ENCODE measurements around the gene IMMP2L.

Gene IMMP2L

DNA sequence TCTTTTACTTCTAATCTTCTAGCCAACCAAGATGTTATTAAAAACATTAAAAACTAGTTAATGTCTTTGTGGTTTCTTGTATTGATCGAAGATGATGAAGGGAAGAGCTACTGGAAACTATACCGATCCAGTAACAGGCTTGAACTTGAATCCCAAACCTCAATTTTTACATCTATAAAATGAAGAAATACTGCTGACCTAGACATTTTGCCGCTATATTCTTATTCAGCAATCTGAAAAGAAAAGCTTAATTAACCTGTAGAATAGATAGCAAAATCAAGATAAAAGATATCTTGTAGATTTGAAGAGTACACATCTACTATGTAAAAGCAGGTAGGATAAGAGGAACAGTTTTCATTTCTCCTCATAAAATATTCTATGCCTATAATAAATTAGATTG lies 797.4 kb downstream of the IMMP2L start:
- TF ChIP-seq, protein P1, sequence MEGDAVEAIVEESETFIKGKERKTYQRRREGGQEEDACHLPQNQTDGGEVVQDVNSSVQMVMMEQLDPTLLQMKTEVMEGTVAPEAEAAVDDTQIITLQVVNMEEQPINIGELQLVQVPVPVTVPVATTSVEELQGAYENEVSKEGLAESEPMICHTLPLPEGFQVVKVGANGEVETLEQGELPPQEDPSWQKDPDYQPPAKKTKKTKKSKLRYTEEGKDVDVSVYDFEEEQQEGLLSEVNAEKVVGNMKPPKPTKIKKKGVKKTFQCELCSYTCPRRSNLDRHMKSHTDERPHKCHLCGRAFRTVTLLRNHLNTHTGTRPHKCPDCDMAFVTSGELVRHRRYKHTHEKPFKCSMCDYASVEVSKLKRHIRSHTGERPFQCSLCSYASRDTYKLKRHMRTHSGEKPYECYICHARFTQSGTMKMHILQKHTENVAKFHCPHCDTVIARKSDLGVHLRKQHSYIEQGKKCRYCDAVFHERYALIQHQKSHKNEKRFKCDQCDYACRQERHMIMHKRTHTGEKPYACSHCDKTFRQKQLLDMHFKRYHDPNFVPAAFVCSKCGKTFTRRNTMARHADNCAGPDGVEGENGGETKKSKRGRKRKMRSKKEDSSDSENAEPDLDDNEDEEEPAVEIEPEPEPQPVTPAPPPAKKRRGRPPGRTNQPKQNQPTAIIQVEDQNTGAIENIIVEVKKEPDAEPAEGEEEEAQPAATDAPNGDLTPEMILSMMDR (IDR thresholded peaks at IDR 0.05; ENCODE audit: low read depth, low read length): no peak
- no peak for DNase-seq (ENCODE audit: extremely low read depth, low read depth)

DNA sequence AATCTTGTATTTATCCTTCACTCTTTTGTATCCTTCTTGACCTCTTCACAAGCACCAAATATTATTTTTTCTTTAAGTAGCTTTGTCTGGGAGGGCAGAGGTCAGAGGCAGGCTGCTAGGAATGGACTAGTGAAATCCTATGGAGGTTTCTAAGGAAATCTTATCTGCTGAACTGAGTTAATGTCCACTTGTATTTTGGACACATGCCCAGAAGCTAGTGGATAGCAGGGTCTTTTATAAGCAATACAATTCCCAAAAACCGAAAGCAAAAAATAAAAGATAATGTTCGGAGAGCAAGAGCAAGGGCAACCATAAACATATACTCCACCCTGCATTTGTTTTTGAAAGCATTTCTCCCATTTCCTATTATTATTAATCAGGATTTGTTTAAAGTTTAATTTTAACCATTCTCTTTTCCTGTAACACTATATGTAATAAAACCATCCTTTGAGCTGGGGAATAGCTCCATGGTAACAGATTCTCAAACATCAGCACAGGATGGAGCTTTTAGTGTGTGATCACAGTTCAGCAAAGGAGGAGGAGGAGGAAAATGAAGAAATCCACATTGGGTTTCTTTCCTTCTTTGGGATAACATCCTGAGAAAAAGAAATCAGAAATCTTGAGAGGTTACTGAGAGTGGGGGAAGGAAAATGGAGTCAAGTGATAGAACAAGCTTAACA lies 799.6 kb downstream of the IMMP2L start:
- TF ChIP-seq, protein P1 (IDR thresholded peaks at IDR 0.05; ENCODE audit: low read depth, low read length): no peak
- no peak for DNase-seq (ENCODE audit: extremely low read depth, low read depth)

DNA sequence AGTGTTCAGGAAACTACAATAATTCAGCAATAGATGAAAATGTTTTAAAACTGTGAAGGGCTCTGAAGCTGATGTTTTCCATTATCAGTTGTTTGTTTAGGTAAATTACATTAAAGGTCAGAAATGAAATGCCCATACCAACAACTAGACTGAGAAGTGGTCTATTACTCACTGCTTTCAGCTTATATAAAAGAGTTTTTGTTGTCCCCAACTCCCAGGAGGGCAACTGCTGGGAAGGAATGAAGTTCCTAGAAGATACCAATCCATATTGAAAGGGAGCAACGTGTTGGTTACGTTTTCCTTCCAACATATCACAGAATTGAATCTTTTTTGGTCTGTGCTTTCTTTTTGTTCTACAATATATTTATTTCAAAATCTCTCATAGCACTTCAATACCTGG lies 802.0 kb downstream of the IMMP2L start:
- DNase-seq (ENCODE audit: extremely low read depth, low read depth): no peak
- TF ChIP-seq, protein P1 (IDR thresholded peaks at IDR 0.05; ENCODE audit: low read depth, low read length): no peak

DNA sequence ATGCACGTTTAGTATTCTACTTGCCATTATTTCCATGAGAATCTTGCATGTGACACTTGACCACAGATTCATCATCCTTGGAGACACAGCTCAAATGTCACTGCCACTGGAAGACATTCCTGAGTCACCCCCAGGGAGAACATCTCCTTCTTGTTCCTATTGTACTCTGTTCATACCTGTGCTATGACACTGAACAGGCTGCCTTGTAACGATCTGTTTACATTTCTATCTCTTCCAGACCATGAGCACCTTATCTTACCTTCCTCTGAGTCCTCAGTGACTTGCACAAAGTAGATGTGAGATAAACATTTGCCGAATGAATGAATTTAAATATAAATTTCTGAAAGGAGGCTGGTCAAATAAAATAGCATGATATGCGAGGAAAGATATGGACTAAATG lies 803.2 kb downstream of the IMMP2L start:
- TF ChIP-seq, protein P1 (IDR thresholded peaks at IDR 0.05; ENCODE audit: low read depth, low read length): no peak
- DNase-seq (ENCODE audit: extremely low read depth, low read depth): no peak

DNA sequence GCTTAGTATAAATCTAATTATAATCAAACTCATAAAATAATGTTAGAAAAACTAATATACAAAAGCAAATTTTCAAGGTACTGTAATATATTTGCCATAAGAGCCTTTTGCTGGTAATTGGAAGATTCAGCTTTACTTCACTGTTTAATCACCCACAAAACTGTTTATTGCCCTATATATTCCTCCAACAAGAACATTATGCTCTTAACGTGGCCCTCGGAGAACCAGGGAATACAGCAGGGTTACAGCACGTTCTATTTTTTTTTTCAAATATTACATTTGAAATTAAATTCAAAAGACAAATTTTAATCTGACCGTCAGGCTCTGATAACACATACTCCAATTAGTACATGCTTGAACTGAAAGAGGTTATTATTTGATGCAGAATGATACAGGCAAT lies 807.6 kb downstream of the IMMP2L start:
- DNase-seq (ENCODE audit: extremely low read depth, low read depth): no peak
- TF ChIP-seq, protein P1 (IDR thresholded peaks at IDR 0.05; ENCODE audit: low read depth, low read length): no peak

DNA sequence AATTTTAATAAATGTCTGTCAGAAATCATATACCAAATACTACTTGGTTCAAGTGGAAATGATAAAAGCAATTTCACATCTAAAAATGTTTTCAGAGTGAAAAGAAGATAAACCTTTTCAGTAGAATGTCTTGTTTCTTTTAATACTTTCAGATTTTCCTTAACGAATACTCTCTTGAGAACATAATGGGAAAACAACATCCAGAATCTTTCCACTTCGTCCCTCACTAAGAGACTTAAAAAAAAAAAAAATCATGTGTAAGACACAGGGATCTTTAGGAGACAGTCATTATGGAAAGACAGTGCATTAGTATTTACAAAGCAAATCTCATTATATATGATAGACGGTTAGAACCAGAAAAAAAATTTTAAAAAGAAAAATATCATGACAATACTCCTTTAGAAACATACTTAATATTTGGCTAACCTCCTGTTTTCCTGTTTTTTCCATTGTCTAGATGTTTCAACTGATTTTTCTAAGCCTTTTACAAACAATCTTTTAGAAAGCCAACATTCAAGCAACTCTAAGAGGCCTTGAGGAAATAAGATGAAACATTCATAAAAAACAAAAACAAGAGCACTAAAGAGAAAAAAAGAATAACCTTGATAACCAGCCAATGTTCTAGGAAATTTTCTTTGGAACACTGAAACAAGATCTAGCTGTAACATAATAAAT lies 811.2 kb downstream of the IMMP2L start:
- TF ChIP-seq, protein P1 (IDR thresholded peaks at IDR 0.05; ENCODE audit: low read depth, low read length): no peak
- no peak for DNase-seq (ENCODE audit: extremely low read depth, low read depth)

DNA sequence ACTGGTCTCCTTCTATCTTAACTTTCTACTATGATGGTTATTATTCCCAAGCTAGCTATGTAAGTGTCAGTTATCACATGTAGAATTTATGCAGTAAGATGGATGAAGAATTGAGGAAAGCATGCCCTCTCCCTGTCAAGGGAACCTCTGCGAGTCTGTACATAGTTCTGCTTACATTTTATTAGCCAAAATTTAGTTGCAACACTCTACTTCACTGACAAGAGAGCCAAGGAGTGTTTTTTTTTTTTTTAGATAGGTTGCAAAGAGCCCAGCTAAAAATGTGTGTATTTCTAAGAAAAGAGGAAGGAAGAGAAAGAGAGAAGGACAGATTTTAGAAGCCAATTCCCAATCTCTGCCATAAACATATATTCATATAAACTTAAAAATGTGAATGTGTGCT lies 829.1 kb downstream of the IMMP2L start:
- no peak for DNase-seq (ENCODE audit: extremely low read depth, low read depth)
- TF ChIP-seq, protein P1 (IDR thresholded peaks at IDR 0.05; ENCODE audit: low read depth, low read length): no peak
